Mesendoderm (in vitro differentiated cells): ENCODE data around the gene ITCH.
A peak's percentile ranks its signal among the peaks of the same experiment; 100 is the strongest.

Experiments used
- DNase-seq: peaks from one replicate; pipeline ENCODE4 v3.0.0; 2013
- H2AK5ac ChIP-seq: 2 replicates; pipeline ENCODE4 v1.6.1; 2013; ENCODE audit warnings: low read length, inconsistent platforms
- H2BK120ac ChIP-seq: 2 replicates; pipeline ENCODE4 v1.6.1; 2013; ENCODE audit warnings: low read depth, mild to moderate bottlenecking, low read length, moderate library complexity, mixed read lengths
- H2BK15ac ChIP-seq: replicated peaks from 2 replicates; pipeline ENCODE4 v1.6.1; 2013; ENCODE audit warnings: low read depth, mild to moderate bottlenecking, moderate library complexity
- H2BK5ac ChIP-seq: 2 replicates; pipeline ENCODE4 v1.6.1; 2013; ENCODE audit warnings: low read length, inconsistent platforms
- H3K18ac ChIP-seq: 2 replicates; pipeline ENCODE4 v1.6.1; 2013; ENCODE audit warnings: mild to moderate bottlenecking, low read length, mixed read lengths
- H3K23ac ChIP-seq: one replicate; pipeline ENCODE4 v1.6.1; 2013; ENCODE audit warnings: low read length
- H3K27ac ChIP-seq: 2 replicates; pipeline ENCODE4 v1.5.1; 2013; ENCODE audit warnings: low read depth, mild to moderate bottlenecking, inconsistent platforms, low read length, moderate library complexity
- H3K27me3 ChIP-seq: 2 replicates; pipeline ENCODE4 v1.6.1; 2013; ENCODE audit warnings: low read length, control low read depth, mild to moderate bottlenecking, inconsistent platforms; ENCODE audit not compliant: insufficient read depth, poor library complexity
- H3K36me3 ChIP-seq: 2 replicates; pipeline ENCODE4 v1.6.1; 2013; ENCODE audit warnings: low read length, inconsistent platforms; ENCODE audit not compliant: control insufficient read depth, insufficient read depth
- H3K4ac ChIP-seq: one replicate; pipeline ENCODE4 v1.6.1; 2013; ENCODE audit warnings: low read depth, mild to moderate bottlenecking, low read length, moderate library complexity
- H3K4me1 ChIP-seq: 2 replicates; pipeline ENCODE4 v1.6.1; 2013; ENCODE audit warnings: low read depth, low read length, inconsistent platforms; ENCODE audit not compliant: control insufficient read depth
- H3K4me2 ChIP-seq: 2 replicates; pipeline ENCODE4 v1.6.1; 2013; ENCODE audit warnings: low read length
- H3K4me3 ChIP-seq: 2 replicates; pipeline ENCODE4 v1.5.1; 2013; ENCODE audit warnings: mild to moderate bottlenecking, low read length
- H3K56ac ChIP-seq: one replicate; pipeline ENCODE4 v1.6.1; 2013; ENCODE audit warnings: low read length
- H3K79me1 ChIP-seq: 2 replicates; pipeline ENCODE4 v1.6.1; 2013; ENCODE audit warnings: low read length, inconsistent platforms
- H3K79me2 ChIP-seq: 2 replicates; pipeline ENCODE4 v1.6.1; 2013; ENCODE audit warnings: mild to moderate bottlenecking, low read length; ENCODE audit not compliant: control insufficient read depth, insufficient read depth
- H3K9ac ChIP-seq: 2 replicates; pipeline ENCODE4 v1.6.1; 2013; ENCODE audit warnings: low read length, inconsistent platforms
- H4K5ac ChIP-seq: one replicate; pipeline ENCODE4 v1.6.1; 2013; ENCODE audit warnings: low read length
- H4K8ac ChIP-seq: one replicate; pipeline ENCODE4 v1.6.1; 2013; ENCODE audit warnings: low read depth, mild to moderate bottlenecking, control low read depth, low read length, moderate library complexity
- WGBS: extraction: QIAGEN DNeasy Blood & Tissue Kit; methylation state at CpG from one replicate; pipeline ENCODE4 v1.1.7; 2013; ENCODE audit warnings: low lambda C conversion rate, missing lambda C conversion rate; ENCODE audit not compliant: insufficient coverage; ENCODE audit errors: extremely low coverage; 5-methylcytosine and 5-hydroxymethylcytosine counted together

ITCH gene

DNA sequence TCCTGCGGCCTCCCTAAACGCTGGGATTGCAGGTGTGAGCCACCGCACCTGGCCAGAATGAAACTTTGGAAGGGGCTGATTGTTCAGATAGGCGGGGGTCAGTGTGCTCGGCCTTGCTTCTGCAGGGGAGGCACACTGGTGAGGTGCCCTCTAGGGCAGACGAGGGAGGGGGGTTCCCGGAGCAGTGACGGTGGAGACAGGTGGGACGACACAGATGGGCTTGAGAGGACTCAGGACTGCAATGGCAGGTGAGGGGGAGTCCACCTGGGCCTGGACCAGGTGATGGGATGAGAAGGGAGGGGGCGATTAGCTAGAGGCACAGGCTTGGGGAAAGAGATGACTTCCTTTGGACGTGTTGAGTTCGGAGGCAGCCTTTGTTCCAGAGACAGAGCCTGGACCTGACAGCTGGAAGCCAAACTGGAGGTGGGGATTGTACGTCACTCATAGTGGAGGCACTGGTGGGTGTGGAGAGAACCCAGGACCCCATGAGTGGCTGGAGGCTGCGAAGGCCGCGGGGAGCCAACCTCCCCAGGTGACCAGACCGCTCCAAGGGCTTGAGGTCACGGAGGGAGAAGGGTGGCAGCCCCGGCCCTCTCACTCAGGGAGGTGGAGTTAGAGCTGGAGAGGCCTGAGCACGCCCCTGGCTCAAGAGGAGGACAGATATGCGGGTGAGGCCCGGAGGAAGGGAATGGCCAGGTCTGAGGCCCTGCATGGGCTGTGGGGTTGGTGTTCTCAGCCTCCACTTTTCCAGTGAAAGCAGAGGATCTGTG is 185.0 kb downstream of the ITCH start:
- no peak overlapping the region for H4K8ac ChIP-seq
- no CpG with 5 or more reads among the region's 22 CpGs for WGBS
- H3K79me1 ChIP-seq = no peaks in the 10 kb centered on the region
- no peak for DNase-seq
- no peak overlapping the region for H2BK15ac ChIP-seq
- H3K4me1 ChIP-seq = peaks cover 2% of the 10 kb centered on the region
- no peak overlapping the region for H4K5ac ChIP-seq
- no peak overlapping the region for H3K27ac ChIP-seq
- no peak overlapping the region for H2BK5ac ChIP-seq
- H3K18ac ChIP-seq = no peak overlapping the region
- no peak overlapping the region for H2AK5ac ChIP-seq
- no peak overlapping the region for H3K4me3 ChIP-seq
- H3K4ac ChIP-seq = no peak overlapping the region
- H2BK120ac ChIP-seq = no peak overlapping the region
- no peaks in the 10 kb centered on the region for H3K79me2 ChIP-seq
- H3K36me3 ChIP-seq = no peaks in the 10 kb centered on the region
- no peak overlapping the region for H3K56ac ChIP-seq
- H3K4me2 ChIP-seq = no peak overlapping the region
- H3K23ac ChIP-seq = no peak overlapping the region
- no peak overlapping the region for H3K9ac ChIP-seq
- H3K27me3 ChIP-seq = no peaks in the 10 kb centered on the region

DNA sequence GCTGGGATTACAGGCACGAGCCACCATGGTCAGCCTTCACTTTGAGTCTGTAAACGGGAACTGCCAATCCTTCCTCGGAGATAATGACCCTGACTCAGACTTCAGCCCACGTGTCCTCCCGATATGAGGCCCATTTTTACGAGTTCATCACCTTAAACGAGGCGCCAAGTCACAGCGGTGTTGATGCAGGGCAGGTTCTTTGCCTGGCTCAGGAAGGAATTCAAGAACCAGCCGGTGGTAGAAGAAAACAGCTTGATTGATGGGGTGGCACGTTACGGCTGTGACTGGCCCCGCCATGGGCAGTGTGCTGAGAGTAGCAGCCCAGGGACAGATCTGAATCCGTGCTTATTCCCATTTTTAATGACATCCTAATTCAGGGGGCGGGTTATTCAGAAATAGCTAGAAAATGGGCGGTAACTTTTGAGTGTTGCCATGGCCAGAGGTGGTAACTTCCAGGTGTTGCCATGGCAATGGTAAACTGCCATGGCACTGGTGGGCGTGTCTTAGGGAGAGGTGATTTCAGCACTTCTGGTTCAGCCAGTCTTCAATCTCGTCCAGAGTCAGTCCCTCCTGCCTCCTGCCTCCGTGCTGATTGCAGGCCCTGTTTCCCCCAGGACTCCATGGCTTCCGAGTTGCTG is 186.3 kb downstream of the ITCH start:
- Histone ChIP-seq H3K79me1 (no peaks in the 10 kb centered on the region), H4K5ac (no peak overlapping the region), H3K9ac (peak overlapping the region; percentile 5), H3K36me3 (no peaks in the 10 kb centered on the region), H2AK5ac (no peak overlapping the region), H3K56ac (no peak overlapping the region), H3K4me1 (peaks cover 2% of the 10 kb centered on the region), H2BK15ac (no peak overlapping the region), H3K27ac (no peak overlapping the region), H3K4ac (no peak overlapping the region), H2BK120ac (no peak overlapping the region), H3K4me3 (no peak overlapping the region), H3K27me3 (no peaks in the 10 kb centered on the region), H2BK5ac (no peak overlapping the region), H3K79me2 (no peaks in the 10 kb centered on the region), H3K4me2 (no peak overlapping the region), H4K8ac (no peak overlapping the region), H3K18ac (no peak overlapping the region), H3K23ac (no peak overlapping the region)
- peak; percentile 95 for DNase-seq
- no CpG with 5 or more reads among the region's 20 CpGs for WGBS

DNA sequence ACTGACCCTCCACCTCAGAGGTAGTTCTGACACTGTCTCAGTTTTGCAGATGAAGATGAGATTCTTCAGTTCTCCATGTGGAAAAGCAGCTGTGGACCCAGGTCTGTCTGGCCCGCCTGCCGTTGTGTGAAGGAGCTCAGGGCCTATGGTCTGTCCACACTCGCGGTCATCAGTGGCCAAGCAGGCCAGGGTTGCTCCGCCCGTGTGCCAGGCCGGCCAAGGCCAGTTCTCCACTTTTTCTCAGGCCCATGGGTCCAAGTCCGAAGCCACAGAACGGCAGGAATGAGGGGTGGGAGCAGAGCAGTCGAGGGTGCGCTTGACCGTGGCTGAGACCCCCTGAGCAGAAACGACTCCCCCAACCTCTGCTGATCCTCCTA is 186.8 kb downstream of the ITCH start:
- WGBS = no CpG with 5 or more reads among the region's 13 CpGs
- Histone ChIP-seq H3K9ac (peak overlapping the region; percentile 5), H2AK5ac (no peak overlapping the region), H2BK5ac (no peak overlapping the region), H3K4me3 (no peak overlapping the region), H3K4ac (no peak overlapping the region), H3K36me3 (no peaks in the 10 kb centered on the region), H3K18ac (no peak overlapping the region), H3K27me3 (no peaks in the 10 kb centered on the region), H3K56ac (no peak overlapping the region), H2BK120ac (no peak overlapping the region), H2BK15ac (no peak overlapping the region), H3K27ac (no peak overlapping the region), H4K8ac (no peak overlapping the region), H3K79me2 (no peaks in the 10 kb centered on the region), H3K4me1 (peaks cover 2% of the 10 kb centered on the region), H3K79me1 (no peaks in the 10 kb centered on the region), H3K23ac (no peak overlapping the region), H3K4me2 (no peak overlapping the region), H4K5ac (no peak overlapping the region)
- no peak for DNase-seq

DNA sequence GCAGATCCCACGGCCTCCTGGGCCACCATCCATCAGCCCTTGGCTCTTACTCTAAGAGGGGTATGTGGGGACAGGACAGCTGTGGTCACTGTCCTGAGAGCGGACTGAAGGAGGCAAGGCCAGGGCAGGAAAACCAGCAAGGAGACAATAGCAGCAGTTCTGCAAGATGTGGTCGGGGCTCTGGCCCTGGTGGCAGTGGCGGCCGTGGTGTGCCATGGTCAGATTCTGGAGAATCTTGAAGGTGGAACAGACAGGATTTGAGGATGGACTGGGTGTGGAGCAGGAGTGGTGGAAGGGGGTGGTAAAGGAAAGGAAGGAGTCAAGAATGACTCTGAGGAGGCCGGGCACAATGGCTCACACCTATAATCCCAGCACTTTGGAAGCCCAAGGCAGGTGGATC is 189.5 kb downstream of the ITCH start:
- no peaks in the 10 kb centered on the region for H3K36me3 ChIP-seq
- H3K4ac ChIP-seq = no peak overlapping the region
- H3K27ac ChIP-seq = no peak overlapping the region
- H3K4me3 ChIP-seq = no peak overlapping the region
- H3K79me1 ChIP-seq = no peaks in the 10 kb centered on the region
- H3K27me3 ChIP-seq = no peaks in the 10 kb centered on the region
- no peak overlapping the region for H2AK5ac ChIP-seq
- H3K4me2 ChIP-seq = no peak overlapping the region
- H3K4me1 ChIP-seq = peaks cover 2% of the 10 kb centered on the region
- no peak overlapping the region for H3K56ac ChIP-seq
- no peak overlapping the region for H2BK5ac ChIP-seq
- WGBS = no CpG with 5 or more reads among the region's 6 CpGs
- H4K5ac ChIP-seq = no peak overlapping the region
- H4K8ac ChIP-seq = no peak overlapping the region
- H3K79me2 ChIP-seq = no peaks in the 10 kb centered on the region
- H2BK120ac ChIP-seq = no peak overlapping the region
- H3K9ac ChIP-seq = no peak overlapping the region
- no peak overlapping the region for H3K18ac ChIP-seq
- no peak for DNase-seq
- no peak overlapping the region for H2BK15ac ChIP-seq
- H3K23ac ChIP-seq = no peak overlapping the region

DNA sequence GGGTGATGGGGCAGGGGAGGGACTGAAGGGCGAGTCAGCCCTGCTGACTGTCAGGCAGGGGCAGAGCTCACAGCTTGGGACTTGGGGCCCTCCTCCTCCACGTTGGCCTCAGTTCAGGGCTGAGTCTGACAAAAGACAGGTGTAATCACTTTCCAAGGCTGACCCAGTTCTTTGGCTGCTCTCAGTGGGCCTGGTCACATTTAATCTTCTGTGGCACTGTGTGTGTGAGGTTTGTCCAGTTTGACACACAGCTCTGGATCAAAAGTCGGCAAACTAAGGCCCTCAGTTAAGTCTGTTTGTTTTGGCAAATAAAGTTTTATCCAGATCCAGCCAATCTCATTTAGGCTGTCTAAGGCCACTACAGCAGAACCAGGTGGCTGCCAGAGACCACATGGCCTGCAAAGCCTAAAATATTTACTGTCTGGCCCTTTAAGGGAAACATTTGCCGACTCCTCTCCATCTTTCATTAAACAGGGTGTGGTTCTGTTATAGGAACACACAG is 190.3 kb downstream of the ITCH start:
- no peak for DNase-seq
- Histone ChIP-seq H3K79me2 (no peaks in the 10 kb centered on the region), H3K9ac (no peak overlapping the region), H3K4ac (no peak overlapping the region), H4K8ac (no peak overlapping the region), H3K4me1 (peaks cover 2% of the 10 kb centered on the region), H3K4me2 (no peak overlapping the region), H2BK15ac (no peak overlapping the region), H3K23ac (no peak overlapping the region), H2AK5ac (no peak overlapping the region), H3K36me3 (no peaks in the 10 kb centered on the region), H2BK120ac (no peak overlapping the region), H3K4me3 (no peak overlapping the region), H3K18ac (no peak overlapping the region), H3K79me1 (no peaks in the 10 kb centered on the region), H4K5ac (no peak overlapping the region), H3K27me3 (no peaks in the 10 kb centered on the region), H3K56ac (no peak overlapping the region), H3K27ac (no peak overlapping the region), H2BK5ac (no peak overlapping the region)
- no CpG with 5 or more reads among the region's 4 CpGs for WGBS
